Measurements from ENCODE around the gene MNT. TPM values are rescaled to one million over a fixed set of nuclear protein-coding genes. Genes with fewer than 3 reads are reported as not detected.

The MNT gene
- total and polyA plus RNA-seq, 2 of the 8 experiments (the other 6 are each of a cell fraction or from before 2014, with no cell fraction given), result 5.0 to 17.3 TPM

DNA sequence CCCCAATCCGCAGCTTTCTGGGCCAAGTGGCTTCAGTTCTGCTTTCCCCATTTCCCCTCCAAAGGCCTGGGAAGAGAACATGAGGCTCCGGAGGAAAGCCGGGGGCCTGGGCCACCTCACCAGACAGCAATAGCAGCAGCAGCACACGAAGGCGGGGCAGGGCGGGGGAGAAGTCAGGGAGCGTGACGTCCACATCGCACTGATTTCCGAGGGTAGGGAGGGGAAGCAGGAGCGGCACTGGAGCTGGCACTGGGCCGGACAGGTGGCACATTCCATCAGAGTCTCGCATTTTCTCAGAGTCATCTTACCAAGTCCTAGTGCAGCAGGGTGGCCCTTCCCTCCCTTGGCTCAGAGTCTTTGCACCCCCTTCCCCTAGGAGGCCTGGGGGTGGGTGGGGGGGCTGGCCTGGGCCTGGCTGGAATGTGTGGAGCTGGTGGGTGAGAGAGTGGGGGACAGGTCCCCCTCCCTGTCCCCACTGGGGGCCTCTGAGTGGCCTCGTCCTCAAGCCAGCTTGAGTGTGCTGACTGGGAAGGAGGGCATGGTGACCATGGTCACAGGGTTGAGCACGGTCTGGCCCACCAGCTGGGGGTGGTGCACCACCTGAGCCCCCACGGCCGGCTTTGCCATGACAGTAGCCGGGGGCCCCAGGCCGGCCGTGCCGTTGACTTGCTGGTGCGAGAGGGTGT is 14.3 kb downstream of the MNT start (continued):
- TF ChIP-seq JUND (IDR thresholded peaks at IDR 0.05; ENCODE audit: low read length) (no peak), SP4 (IDR thresholded peaks at IDR 0.05; ENCODE audit: low read length) (no peak), KDM1A (IDR thresholded peaks at IDR 0.05; ENCODE audit: borderline replicate concordance, low read length) (no peak), ZNF274 (IDR thresholded peaks at IDR 0.05; ENCODE audit: borderline replicate concordance, extremely low read depth, low read length) (no peak), TEAD4 (IDR thresholded peaks at IDR 0.05; ENCODE audit: low read depth, low read length) (no peak)
